CD14-positive monocyte (primary cell): ENCODE results near the gene SLC6A1. TPM values are rescaled to one million over a fixed set of nuclear protein-coding genes. Genes with fewer than 3 reads are reported as not detected.
"Not testable (repeated sequence)": the region's sequence is repeated elsewhere in the genome, so short reads cannot be mapped to it uniquely, and the experiment has no call there.

Experiments used
- DNase-seq, 3 donors: peaks; one replicate each; pipeline ENCODE4 v3.0.0-alpha.2; 2011 to 2022
- H2AFZ ChIP-seq: 2 replicates; pipeline ENCODE4 v1.6.0; 2012; ENCODE audit warnings: mild to moderate bottlenecking, low read depth, low read length, inconsistent platforms; ENCODE audit not compliant: insufficient read depth, poor library complexity, severe bottlenecking
- H3K27ac ChIP-seq, 2 donors: 1 replicate in 1 of 2; 2 replicates in 1 of 2; pipeline ENCODE4 v1.5.1; 2012 to 2013; ENCODE audit warnings: low read length in 2 of 2, control low read depth in 1 of 2, inconsistent platforms in 1 of 2, low read depth in 1 of 2, mild to moderate bottlenecking in 1 of 2
- H3K27me3 ChIP-seq, 2 donors: one replicate each; pipeline versions ENCODE4 v1.6.0 to v1.6.1; 2011 to 2013; ENCODE audit warnings: low read length in 2 of 2; ENCODE audit not compliant: control insufficient read depth in 2 of 2, insufficient read depth in 2 of 2
- H3K36me3 ChIP-seq, 2 donors: replicated peaks in 1 of 2; 1 replicate in 1 of 2; 2 replicates in 1 of 2; pipeline versions ENCODE4 v1.5.1 to v1.6.1; 2012 to 2013; ENCODE audit warnings: low read length in 2 of 2, control low read depth in 1 of 2, inconsistent platforms in 1 of 2, mild to moderate bottlenecking in 1 of 2; ENCODE audit not compliant: insufficient read depth in 2 of 2, control insufficient read depth in 1 of 2
- H3K4me1 ChIP-seq, 2 donors: 1 replicate in 1 of 2; 2 replicates in 1 of 2; pipeline versions ENCODE4 v1.5.1 to v1.6.1; 2012 to 2013; ENCODE audit warnings: low read length in 2 of 2, control low read depth in 1 of 2, inconsistent platforms in 1 of 2, mild to moderate bottlenecking in 1 of 2, moderate library complexity in 1 of 2; ENCODE audit not compliant: insufficient read depth in 2 of 2, control insufficient read depth in 1 of 2
- H3K4me2 ChIP-seq: replicated peaks from 2 replicates; pipeline ENCODE3; 2012; ENCODE audit warnings: low read length, moderate library complexity, mild to moderate bottlenecking; ENCODE audit not compliant: poor library complexity, severe bottlenecking; ENCODE audit errors: extremely low read depth
- H3K4me3 ChIP-seq, 3 experiments: fragments of 200-600 bp in 1 of 3; sonication (generic) in 1 of 3; replicated peaks in 1 of 3; 1 replicate in 2 of 3; 2 replicates in 1 of 3; pipeline ENCODE4 v1.5.1; 2011 to 2013; ENCODE audit warnings: low read length in 3 of 3, mild to moderate bottlenecking in 3 of 3, control low read depth in 2 of 3, low read depth in 2 of 3, inconsistent platforms in 1 of 3, moderate library complexity in 1 of 3
- H3K79me2 ChIP-seq: 2 replicates; pipeline ENCODE4 v1.6.0; 2012; ENCODE audit warnings: mild to moderate bottlenecking, control low read depth, inconsistent platforms, low read length, moderate library complexity; ENCODE audit not compliant: insufficient read depth
- H3K9ac ChIP-seq: 2 replicates; pipeline ENCODE4 v1.6.0; 2017; ENCODE audit warnings: low read length, mild to moderate bottlenecking; ENCODE audit not compliant: insufficient read depth, poor library complexity, severe bottlenecking
- H3K9me3 ChIP-seq, 2 donors: replicated peaks in 1 of 2; 1 replicate in 1 of 2; 2 replicates in 1 of 2; pipeline versions ENCODE4 v1.5.1 to v1.6.1; 2012 to 2013; ENCODE audit warnings: low read length in 2 of 2, control low read depth in 1 of 2; ENCODE audit not compliant: control insufficient read depth in 1 of 2, insufficient read depth in 1 of 2
- H4K20me1 ChIP-seq: 2 replicates; pipeline ENCODE4 v1.6.0; 2012; ENCODE audit warnings: mild to moderate bottlenecking, low read length, control low read depth, moderate library complexity; ENCODE audit not compliant: insufficient read depth
- H3K27ac Mint-ChIP-seq, 7 donors: one replicate each; pipeline ENCODE4 v1.8.0; 2020; ENCODE audit warnings: mild to moderate bottlenecking in 7 of 7, mixed read lengths in 7 of 7, moderate library complexity in 6 of 7, inconsistent platforms in 2 of 7
- H3K27me3 Mint-ChIP-seq, 3 donors: one replicate each; pipeline ENCODE4 v1.8.0; 2021 to 2022; ENCODE audit warnings: low read depth in 3 of 3, mild to moderate bottlenecking in 3 of 3, mixed read lengths in 3 of 3, moderate library complexity in 3 of 3, inconsistent platforms in 1 of 3
- H3K36me3 Mint-ChIP-seq, 2 donors: one replicate each; pipeline ENCODE4 v1.8.0; 2020; ENCODE audit warnings: mixed read lengths in 2 of 2, inconsistent platforms in 1 of 2, mild to moderate bottlenecking in 1 of 2
- H3K4me1 Mint-ChIP-seq: one replicate; pipeline ENCODE4 v1.8.0; 2020; ENCODE audit warnings: mild to moderate bottlenecking, mixed read lengths
- H3K4me3 Mint-ChIP-seq, 2 donors: one replicate each; pipeline ENCODE4 v1.8.0; 2020; ENCODE audit warnings: mild to moderate bottlenecking in 2 of 2, mixed read lengths in 2 of 2, moderate library complexity in 1 of 2
- H3K9me3 Mint-ChIP-seq, 7 donors: one replicate each; pipeline ENCODE4 v1.8.0; 2020 to 2022; ENCODE audit warnings: mixed read lengths in 7 of 7, mild to moderate bottlenecking in 6 of 7, moderate library complexity in 6 of 7, inconsistent platforms in 2 of 7
- CTCF ChIP-seq: fragments of 200-600 bp; IDR thresholded peaks from one replicate; pipeline ENCODE4 v1.8.0; 2022; ENCODE audit warnings: antibody characterized with exemption, mild to moderate bottlenecking
- WGBS: methylation state at CpG from one replicate; pipeline ENCODE4 v1.1.5; 2013; ENCODE audit warnings: missing lambda C conversion rate; ENCODE audit not compliant: insufficient coverage; 5-methylcytosine and 5-hydroxymethylcytosine counted together
- intact Hi-C, 2 donors: fragments of 100-400 bp; cut with micrococcal nuclease; formaldehyde crosslinking; loops; one replicate each; pipeline versions ENCODE4 v1.15.0 to v1.15.1; 2023
- polyA plus RNA-seq, 3 donors: library from polyadenylated mRNA; depleted of rRNA in 1 of 3; unstranded in 2 of 3; stranded (reverse) in 1 of 3; fragments of 300-500 nt in 2 of 3; fragments of >200 nt in 1 of 3; fragmentation: Illumina TruSeq in 2 of 3; gene quantifications; 1 replicate in 2 of 3; 2 replicates in 1 of 3; pipeline ENCODE4 v1.2.3, GENCODE V29; 2012 to 2021

The SLC6A1 gene
- polyA plus RNA-seq, 3 donors, result not detected

- peaks cover 3 to 5% of the 10 kb centered on the region in 2 donors for H3K36me3 Mint-ChIP-seq
- H3K79me2 ChIP-seq, result no peaks in the 10 kb centered on the region
- peaks cover 9 to 18% (median 15%) of the 10 kb centered on the region in 3 donors for H3K27me3 Mint-ChIP-seq
- H3K9ac ChIP-seq, result no peak overlapping the region
- peaks cover 0 to 7% of the 10 kb centered on the region in 2 donors for H3K27me3 ChIP-seq
- intact Hi-C loops, result loop anchor here in 1 of 2 donors (10.0 kb wide), 1 partner anchor 94 kb away; the partner anchor contains the start of gene HRH1
- peak overlapping the region; percentile 54 for H3K4me2 ChIP-seq
- H3K4me1 Mint-ChIP-seq, result peaks cover 9% of the 10 kb centered on the region
- H2AFZ ChIP-seq, result peak overlapping the region; percentile 43
- H3K36me3 ChIP-seq, result no peaks in the 10 kb centered on the region
- peak overlapping the region in 1 of 7 donors; percentile 32 for H3K27ac Mint-ChIP-seq
- H3K4me1 ChIP-seq, result peaks cover 8 to 9% of the 10 kb centered on the region in 2 donors
- WGBS, result 18% methylated on average over 33 of the region's 35 CpGs
- peak; percentile 46 to 60 (median 55) for DNase-seq
- H3K4me3 ChIP-seq, result peak overlapping the region in 1 of 3 experiments; percentile 9
- peak overlapping the region; percentile 47 to 56 for H3K4me3 Mint-ChIP-seq
- H3K9me3 Mint-ChIP-seq, result peaks cover 17 to 33% (median 23%) of the 10 kb centered on the region in 7 donors
- peaks cover 9 to 20% of the 10 kb centered on the region in 2 donors for H3K9me3 ChIP-seq
- peak; percentile 92 for TF ChIP-seq CTCF
- no peak overlapping the region for H3K27ac ChIP-seq
- H4K20me1 ChIP-seq, result no peaks in the 10 kb centered on the region
Measured at GRCh38 chr3:11060500-11061251, 68.1 kb downstream of the SLC6A1 start.

- H3K4me1 Mint-ChIP-seq, DNase-seq, H3K27ac Mint-ChIP-seq, H3K79me2 ChIP-seq, H3K36me3 ChIP-seq, H3K4me1 ChIP-seq, H3K27me3 ChIP-seq, H3K27ac ChIP-seq, H3K4me3 ChIP-seq, H3K36me3 Mint-ChIP-seq, H4K20me1 ChIP-seq, H3K4me3 Mint-ChIP-seq, H3K9ac ChIP-seq: not testable (repeated sequence)
- peaks cover 17 to 33% (median 23%) of the 10 kb centered on the region in 7 donors for H3K9me3 Mint-ChIP-seq
- intact Hi-C loops, result loop anchor here in 1 of 2 donors (10.0 kb wide), 1 partner anchor 93 kb away; the partner anchor contains the start of gene HRH1
- Histone ChIP-seq H2AFZ (peak overlapping the region; percentile 43), H3K4me2 (peak overlapping the region; percentile 54), H3K9me3 (peaks cover 9 to 20% of the 10 kb centered on the region in 2 donors)
- WGBS, result 94% methylated on average over 38 of the region's 41 CpGs
- H3K27me3 Mint-ChIP-seq, result peaks cover 9 to 18% (median 15%) of the 10 kb centered on the region in 3 donors
Measured at GRCh38 chr3:11061268-11061871, 68.8 kb downstream of the SLC6A1 start.
